CD4-positive, alpha-beta T cell treated with Interleukin-6 for 4 hours (primary cell): ENCODE measurements around the gene CAP1.

Experiments
- DNase-seq: peaks from one replicate; pipeline ENCODE4 v3.0.0-alpha.2; 2020; ENCODE audit warnings: mixed read lengths

Gene CAP1

DNA sequence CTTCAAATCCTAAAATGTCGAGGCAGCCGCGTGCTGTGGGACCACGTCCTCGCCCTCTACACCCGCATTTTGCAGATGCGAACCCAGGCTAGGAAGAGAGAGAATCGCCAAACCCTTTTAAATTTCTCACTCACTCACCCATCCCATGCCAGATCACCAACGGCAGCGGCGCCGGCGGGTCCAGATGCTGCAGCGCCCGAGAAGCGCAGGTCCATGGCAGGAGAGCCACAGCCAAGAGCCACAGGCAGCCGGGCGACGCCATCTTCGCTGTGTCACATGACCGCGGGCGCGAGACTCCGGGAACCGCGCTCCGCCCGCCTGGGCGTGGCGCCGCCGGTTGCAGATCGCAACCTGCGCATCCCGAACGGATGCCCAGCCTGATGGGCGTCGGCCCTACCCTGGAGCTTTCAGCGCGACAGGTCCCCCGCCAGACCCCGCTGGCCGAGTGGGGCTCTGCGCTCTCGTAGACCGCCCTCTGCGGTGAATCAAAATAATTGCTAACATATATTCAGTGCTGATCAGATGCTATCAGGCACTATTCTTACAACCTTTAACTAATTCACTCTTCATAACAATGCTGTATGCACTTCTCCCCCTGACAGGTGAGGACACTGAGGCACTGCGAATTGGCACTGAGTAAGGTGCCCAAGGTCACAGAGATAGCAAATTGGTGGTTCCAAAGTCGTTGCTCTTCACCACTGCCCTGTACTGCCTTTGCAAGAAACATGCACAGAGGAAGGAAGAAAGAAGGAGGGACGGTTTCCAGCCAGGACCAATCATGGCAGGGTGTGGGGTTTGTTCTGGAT, 56.7 kb downstream of the CAP1 start, which contains the start of gene PPT1:
Gene PPT1 (minus strand): TSS at position 276 of the 806 bp plus-strand sequence. CDS start 14 bp downstream, at position 262.
- peak; percentile 83 for DNase-seq

DNA sequence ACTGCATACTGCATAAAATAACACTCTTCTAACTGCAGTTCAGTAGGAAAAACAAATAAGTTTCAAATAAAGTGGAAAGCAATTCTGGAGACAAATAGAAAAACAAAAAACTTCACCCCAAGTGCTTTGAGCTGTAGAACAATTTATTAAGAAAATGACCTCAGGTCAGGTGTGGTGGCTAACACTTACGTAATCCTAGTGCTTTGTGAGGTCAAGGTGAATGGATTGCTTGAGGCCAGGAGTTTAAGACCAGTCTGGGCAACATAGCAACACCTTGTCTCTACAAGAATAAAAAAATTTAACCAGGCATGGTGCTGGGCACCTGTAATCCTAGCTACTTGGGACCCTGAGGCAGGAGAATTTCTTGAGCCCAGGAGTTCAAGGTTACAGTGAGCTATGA, 61.5 kb downstream of the CAP1 start:
- DNase-seq, result no peak

DNA sequence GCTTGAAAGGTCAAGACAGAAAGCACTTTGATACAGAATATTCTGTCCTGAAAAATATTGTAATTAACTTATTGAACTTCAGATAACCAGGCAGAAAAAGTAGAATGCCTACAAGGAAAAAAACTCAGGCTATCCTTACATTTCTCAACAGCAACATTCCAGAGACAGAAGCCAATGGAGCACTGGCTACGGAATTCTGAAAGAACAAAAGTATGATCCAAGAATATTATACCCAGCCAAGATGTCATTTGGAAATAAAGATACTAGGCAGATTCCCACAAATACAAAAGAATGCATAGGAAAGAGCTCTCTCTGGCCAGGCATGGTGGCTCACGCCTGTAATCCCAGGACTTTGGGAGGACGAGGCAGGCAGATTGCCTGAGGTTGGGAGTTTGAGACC, 62.4 kb downstream of the CAP1 start:
- no peak for DNase-seq

DNA sequence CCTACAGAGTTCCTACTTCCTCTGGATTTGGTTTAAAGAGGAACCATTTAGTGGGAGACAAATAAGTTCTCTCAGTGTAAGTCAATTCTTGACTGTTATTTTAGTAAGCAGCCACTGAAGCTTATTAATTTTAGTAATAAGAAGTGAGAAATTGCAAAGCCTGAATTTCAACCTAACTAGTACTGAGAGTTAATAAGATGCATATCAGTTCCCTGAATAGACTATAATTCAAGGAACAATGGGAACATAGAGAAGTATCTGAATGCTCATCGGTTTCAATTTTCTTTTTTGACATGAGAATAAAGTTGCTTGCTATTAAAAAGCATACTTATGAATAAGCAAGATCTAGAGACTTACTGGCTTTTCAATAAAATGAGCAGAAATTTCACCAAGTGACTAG, 64.5 kb downstream of the CAP1 start:
- no peak for DNase-seq

GRCh38 chr1:40107290-40107959, 66.9 kb downstream of the CAP1 start:
- DNase-seq, result no peak

- no peak for DNase-seq
Observed at GRCh38 chr1:40110389-40110788, 69.9 kb downstream of the CAP1 start.

GRCh38 chr1:40114400-40114799, 73.9 kb downstream of the CAP1 start:
- no peak for DNase-seq

- no peak for DNase-seq
Observed at GRCh38 chr1:40120128-40120527, 79.6 kb downstream of the CAP1 start.
